NCI-H2196 treated with DMSO at 0.1 percent for 48 hours (cell line): ENCODE results near the gene CTAGE8.
"Not testable (repeated sequence)": the region's sequence is repeated elsewhere in the genome, so short reads cannot be mapped to it uniquely, and the experiment has no call there.

Experiments
- DNase-seq: peaks from one replicate; lab custom pipeline; 2025; ENCODE audit not compliant: unreplicated experiment; lab: John Stamatoyannopoulos, UW

Gene CTAGE8

GRCh38 chr7:144259067-144259466 lies 10.0 kb downstream of the CTAGE8 start:
- DNase-seq, result not testable (repeated sequence)

- DNase-seq, result no peak
These were observed 13.0 kb downstream of the CTAGE8 start for GRCh38 chr7:144256112-144256511.

- DNase-seq, result no peak
These were observed 13.6 kb downstream of the CTAGE8 start for GRCh38 chr7:144255471-144255897.

GRCh38 chr7:144252307-144252706 lies 16.8 kb downstream of the CTAGE8 start:
- not testable (repeated sequence) for DNase-seq

- not testable (repeated sequence) for DNase-seq
These were observed 21.3 kb downstream of the CTAGE8 start for GRCh38 chr7:144247674-144248330.

GRCh38 chr7:144246967-144247366 lies 22.1 kb downstream of the CTAGE8 start:
- not testable (repeated sequence) for DNase-seq

- DNase-seq, result not testable (repeated sequence)
These were observed 23.7 kb downstream of the CTAGE8 start for GRCh38 chr7:144245372-144245771.

- not testable (repeated sequence) for DNase-seq
These were observed 29.7 kb downstream of the CTAGE8 start, which contains the start of gene OR2A42 for GRCh38 chr7:144239365-144239764. Gene OR2A42, minus strand, starts transcription at chr7:144239605. Its CDS starts 6,762 bp downstream, at chr7:144232843.

GRCh38 chr7:144238530-144239082 lies 30.5 kb downstream of the CTAGE8 start:
- not testable (repeated sequence) for DNase-seq

- DNase-seq, result not testable (repeated sequence)
These were observed 36.0 kb downstream of the CTAGE8 start for GRCh38 chr7:144233039-144233438.

GRCh38 chr7:144231027-144231426 lies 38.1 kb downstream of the CTAGE8 start:
- DNase-seq, result not testable (repeated sequence)

GRCh38 chr7:144228810-144229209 lies 40.3 kb downstream of the CTAGE8 start:
- not testable (repeated sequence) for DNase-seq

- not testable (repeated sequence) for DNase-seq
These were observed 42.2 kb downstream of the CTAGE8 start for GRCh38 chr7:144226866-144227265.

GRCh38 chr7:144223675-144224074 lies 45.4 kb downstream of the CTAGE8 start:
- not testable (repeated sequence) for DNase-seq

GRCh38 chr7:144220531-144220930 lies 48.6 kb downstream of the CTAGE8 start:
- not testable (repeated sequence) for DNase-seq

- DNase-seq, result not testable (repeated sequence)
These were observed 49.9 kb downstream of the CTAGE8 start for GRCh38 chr7:144219149-144219548.

GRCh38 chr7:144218581-144218980 lies 50.5 kb downstream of the CTAGE8 start:
- not testable (repeated sequence) for DNase-seq

GRCh38 chr7:144217200-144217599 lies 51.9 kb downstream of the CTAGE8 start:
- DNase-seq, result not testable (repeated sequence)
